Right lobe of liver (tissue), 6 donors: ENCODE data around the gene GSTA2. TPM values are rescaled to one million over a fixed set of nuclear protein-coding genes. Genes with fewer than 3 reads are reported as not detected.
"Not testable (repeated sequence)": the region's sequence is repeated elsewhere in the genome, so short reads cannot be mapped to it uniquely, and the experiment has no call there.

Experiments used
- ATAC-seq, 4 donors: fragments of 200-7000 bp; cut with Tn5 transposase; one replicate each; pipeline ENCODE4 v1.9.1; 2020; ENCODE audit warnings: mild to moderate bottlenecking in 4 of 4, moderate library complexity in 4 of 4
- DNase-seq, 3 donors: peaks; one replicate each; pipeline ENCODE4 v3.0.0-alpha.2; 2020
- H3K27ac ChIP-seq, 3 donors: fragments of 200-600 bp; one replicate each; pipeline ENCODE4 v1.8.0; 2022
- H3K27me3 ChIP-seq, 2 donors: fragments of 200-600 bp; one replicate each; pipeline ENCODE4 v1.8.0; 2022
- H3K36me3 ChIP-seq, 4 donors: fragments of 200-600 bp; sonication (generic) in 1 of 4; one replicate each; pipeline versions ENCODE4 v1.5.1 to v1.8.0; 2017 to 2022; ENCODE audit warnings: control low read depth in 1 of 4
- H3K4me1 ChIP-seq, 4 donors: fragments of 200-600 bp; sonication (generic) in 1 of 4; one replicate each; pipeline versions ENCODE4 v1.5.1 to v1.8.0; 2017 to 2022; ENCODE audit warnings: control low read depth in 1 of 4
- H3K4me3 ChIP-seq, 3 donors: fragments of 200-600 bp; one replicate each; pipeline ENCODE4 v1.8.0; 2022
- H3K9me3 ChIP-seq, 4 donors: fragments of 200-600 bp; sonication (generic) in 1 of 4; one replicate each; pipeline versions ENCODE4 v1.5.1 to v1.8.0; 2017 to 2022; ENCODE audit warnings: control low read depth in 1 of 4
- POLR2A ChIP-seq: fragments of 450-650 bp; IDR thresholded peaks from one replicate; pipeline ENCODE4 v1.6.1; 2017; ENCODE audit warnings: antibody characterized with exemption, mild to moderate bottlenecking
- WGBS: methylation state at CpG from one replicate; pipeline ENCODE4 v1.1.6; 2018; ENCODE audit warnings: low coverage, low lambda C conversion rate; ENCODE audit not compliant: insufficient coverage; ENCODE audit errors: missing lambda C conversion rate; 5-methylcytosine and 5-hydroxymethylcytosine counted together
- intact Hi-C, 2 donors: fragments of 100-400 bp; cut with DNase I; formaldehyde crosslinking; loops; one replicate each; pipeline versions ENCODE4 v1.11.2 to v1.14.1; 2022
- total RNA-seq, 6 experiments: library from RNA; depleted of rRNA in 2 of 6; stranded (reverse); fragments of >200 nt in 2 of 6; fragmentation: NEBNext Ultra II Directional in 3 of 6; extraction: Animal tissue kit (Norgen Biotek cat#: 25700) in 3 of 6; gene quantifications; one replicate each; pipeline versions ENCODE4 v1.1.0 to v1.2.4, GENCODE V29; 2016 to 2023
- TF ChIP-seq, protein P1 (sequence below), 4 donors: fragments of 200-600 bp in 3 of 4; fragments of 450-650 bp in 1 of 4; IDR thresholded peaks; one replicate each; pipeline versions ENCODE4 v1.5.1 to v1.8.0; 2016 to 2022; ENCODE audit warnings: antibody characterized with exemption in 4 of 4, mild to moderate bottlenecking in 2 of 4
- donor health status: DM: no; HTN: yes; CAD: no.
- donor health status: DM: no; HTN: no; CAD: no.
- donor health status: DM: no; HTN: no; CAD: no.
- donor health status: DM: no; HTN: yes; CAD: no.
- donor health status: DM: no; HTN: yes; CAD: no.

Gene GSTA2
- total RNA-seq, 6 experiments from 2014 or later = 7.6 to 177 (median 54.4) TPM

DNA sequence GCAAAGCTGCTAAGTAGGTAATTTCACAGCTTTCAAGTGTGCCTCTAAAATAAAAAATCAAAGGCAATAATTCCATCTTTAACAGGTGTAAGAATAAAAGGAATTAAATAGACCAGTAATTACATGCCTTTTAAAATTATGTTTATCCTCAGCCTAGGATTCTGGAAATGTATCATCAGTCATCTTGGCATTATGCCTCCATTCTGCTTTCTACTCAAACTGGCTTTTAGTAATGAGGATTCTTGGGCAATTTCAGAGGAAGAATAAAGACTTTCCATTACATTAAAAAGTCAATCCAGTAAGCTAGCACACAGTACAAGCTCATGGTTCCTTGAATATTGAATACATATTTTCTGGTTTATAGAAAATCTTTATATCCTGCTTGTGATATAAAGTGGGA lies 44.7 kb downstream of the GSTA2 start:
- Histone ChIP-seq H3K27me3 (no peaks in the 10 kb centered on the region), H3K9me3 (no peaks in the 10 kb centered on the region), H3K36me3 (no peaks in the 10 kb centered on the region), H3K4me1 (peaks cover 0 to 11% (median 4%) of the 10 kb centered on the region in 4 donors), H3K27ac (no peak overlapping the region), H3K4me3 (no peak overlapping the region)
- intact Hi-C loops = no loop called here
- TF ChIP-seq POLR2A = no peak
- TF ChIP-seq, protein P1, sequence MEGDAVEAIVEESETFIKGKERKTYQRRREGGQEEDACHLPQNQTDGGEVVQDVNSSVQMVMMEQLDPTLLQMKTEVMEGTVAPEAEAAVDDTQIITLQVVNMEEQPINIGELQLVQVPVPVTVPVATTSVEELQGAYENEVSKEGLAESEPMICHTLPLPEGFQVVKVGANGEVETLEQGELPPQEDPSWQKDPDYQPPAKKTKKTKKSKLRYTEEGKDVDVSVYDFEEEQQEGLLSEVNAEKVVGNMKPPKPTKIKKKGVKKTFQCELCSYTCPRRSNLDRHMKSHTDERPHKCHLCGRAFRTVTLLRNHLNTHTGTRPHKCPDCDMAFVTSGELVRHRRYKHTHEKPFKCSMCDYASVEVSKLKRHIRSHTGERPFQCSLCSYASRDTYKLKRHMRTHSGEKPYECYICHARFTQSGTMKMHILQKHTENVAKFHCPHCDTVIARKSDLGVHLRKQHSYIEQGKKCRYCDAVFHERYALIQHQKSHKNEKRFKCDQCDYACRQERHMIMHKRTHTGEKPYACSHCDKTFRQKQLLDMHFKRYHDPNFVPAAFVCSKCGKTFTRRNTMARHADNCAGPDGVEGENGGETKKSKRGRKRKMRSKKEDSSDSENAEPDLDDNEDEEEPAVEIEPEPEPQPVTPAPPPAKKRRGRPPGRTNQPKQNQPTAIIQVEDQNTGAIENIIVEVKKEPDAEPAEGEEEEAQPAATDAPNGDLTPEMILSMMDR (IDR thresholded peaks at IDR 0.05) = no peak
- DNase-seq (no peak), ATAC-seq (no peak)

DNA sequence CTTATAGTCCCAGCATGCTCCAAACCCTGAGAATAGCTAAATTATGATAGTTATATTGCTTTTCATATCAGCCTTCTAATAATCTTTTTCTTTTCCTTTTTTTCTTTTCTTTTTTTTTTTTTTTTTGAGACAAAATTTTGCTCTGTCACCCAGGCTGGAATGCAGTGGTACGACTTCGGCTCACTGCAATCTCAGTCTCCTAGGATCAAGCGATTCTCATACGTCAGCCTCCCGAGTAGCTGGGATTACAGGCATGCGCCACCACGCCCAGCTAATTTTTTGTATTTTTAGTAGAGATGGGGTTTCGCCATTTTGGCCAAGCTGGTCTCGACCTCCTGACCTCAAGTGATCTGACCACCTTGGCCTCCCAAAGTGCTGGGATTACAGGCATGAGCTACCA lies 48.5 kb downstream of the GSTA2 start:
- H3K4me3 ChIP-seq, H3K36me3 ChIP-seq, H3K9me3 ChIP-seq, DNase-seq, intact Hi-C loops, H3K27me3 ChIP-seq, ATAC-seq, H3K4me1 ChIP-seq, H3K27ac ChIP-seq: not testable (repeated sequence)
- 85% methylated on average over 8 of the region's 9 CpGs for WGBS

DNA sequence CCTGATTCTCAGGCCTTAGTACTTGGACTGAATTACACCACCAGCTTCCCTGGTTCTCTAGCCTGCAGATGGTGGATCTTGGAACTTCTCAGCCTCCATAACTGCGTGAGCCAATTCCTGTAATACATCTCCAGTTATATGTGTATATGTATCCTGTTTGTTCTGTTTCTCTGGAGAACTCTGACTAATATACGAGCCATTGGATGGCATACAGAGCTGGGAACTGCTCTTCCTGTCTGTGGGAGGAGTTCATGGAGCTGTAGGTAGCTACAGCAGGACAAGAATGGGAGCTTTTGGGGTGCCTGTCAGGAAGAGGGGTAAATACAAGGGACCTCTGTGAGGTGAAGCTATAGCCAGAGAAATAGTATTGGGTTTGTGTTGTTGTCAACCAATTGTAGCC lies 51.1 kb downstream of the GSTA2 start:
- no peaks in the 10 kb centered on the region for H3K27me3 ChIP-seq
- H3K4me1 ChIP-seq = peaks cover 0 to 5% (median 0%) of the 10 kb centered on the region in 4 donors
- intact Hi-C loops = no loop called here
- TF ChIP-seq, protein P1 (IDR thresholded peaks at IDR 0.05) = no peak
- TF ChIP-seq POLR2A = no peak
- no peak overlapping the region for H3K4me3 ChIP-seq
- H3K36me3 ChIP-seq = no peaks in the 10 kb centered on the region
- WGBS = 67% methylated on average over 1 of the region's 2 CpGs
- no peaks in the 10 kb centered on the region for H3K9me3 ChIP-seq
- DNase-seq (no peak), ATAC-seq (no peak)
- H3K27ac ChIP-seq = no peak overlapping the region

DNA sequence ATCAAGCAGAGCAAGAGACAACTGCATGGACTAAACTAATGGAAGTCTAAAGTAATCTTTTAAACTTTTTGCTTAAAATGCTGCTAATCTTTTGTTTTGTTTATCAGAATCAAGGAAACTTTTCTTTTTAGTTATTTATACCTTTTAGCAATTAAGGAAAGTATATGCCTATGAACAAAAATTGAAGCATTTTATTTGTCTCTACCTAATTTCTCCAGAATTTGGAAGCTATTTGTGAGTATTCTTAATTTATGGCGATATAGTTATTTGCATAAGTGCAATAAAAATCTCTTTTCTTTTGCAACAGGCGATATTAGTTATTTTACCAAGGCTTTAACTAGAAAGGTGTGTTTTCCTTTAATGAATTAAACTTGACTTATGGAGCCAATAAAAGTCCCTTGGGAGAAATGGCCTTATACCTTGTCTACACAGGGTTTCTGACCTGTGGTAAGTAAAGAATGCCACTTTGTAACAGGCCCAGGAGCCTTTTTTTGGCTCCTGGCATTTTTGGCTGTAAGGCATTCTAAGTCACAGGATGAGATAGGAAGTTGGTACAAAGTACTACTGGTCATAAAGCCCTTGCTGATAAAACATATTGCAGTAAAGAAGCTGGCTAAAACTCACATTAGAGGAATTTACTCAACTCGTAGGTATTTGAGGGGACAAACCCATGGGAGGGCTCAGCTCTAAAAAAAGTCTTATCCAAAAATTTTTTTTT lies 55.2 kb downstream of the GSTA2 start:
- peak in 1 of 3 donors; percentile 58 for DNase-seq
- ATAC-seq = peak; percentile 65 to 95 (median 79)
- TF ChIP-seq, protein P1 (IDR thresholded peaks at IDR 0.05) = no peak
- TF ChIP-seq POLR2A = no peak
- Histone ChIP-seq H3K27ac (peak overlapping the region in 1 of 3 donors; percentile 42), H3K9me3 (no peaks in the 10 kb centered on the region), H3K4me3 (no peak overlapping the region), H3K36me3 (no peaks in the 10 kb centered on the region), H3K27me3 (no peaks in the 10 kb centered on the region), H3K4me1 (peaks cover 0 to 5% (median 0%) of the 10 kb centered on the region in 4 donors)
- intact Hi-C loops = no loop called here
- WGBS = 52% methylated on average over 3 of the region's 3 CpGs

DNA sequence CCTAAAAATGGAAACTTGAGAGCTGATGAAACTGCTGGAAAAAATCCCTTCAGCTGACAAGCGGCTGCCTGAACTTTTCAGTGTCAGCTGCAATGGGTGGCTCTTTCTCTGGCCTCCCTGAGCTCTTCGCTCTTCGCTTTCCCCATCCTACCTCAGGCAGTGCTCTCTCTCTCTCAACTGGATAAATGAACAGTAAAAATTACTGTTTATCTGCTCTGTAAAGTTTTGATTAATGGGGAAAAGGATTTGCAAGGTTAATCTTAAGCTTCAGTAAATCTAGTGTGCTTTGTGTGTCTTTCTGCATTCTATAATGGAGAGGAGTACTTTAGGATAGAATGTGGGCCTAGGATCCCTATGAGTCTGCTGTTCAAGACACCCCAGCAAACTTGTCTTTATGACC lies 57.3 kb downstream of the GSTA2 start:
- Histone ChIP-seq H3K36me3 (no peaks in the 10 kb centered on the region), H3K27ac (no peak overlapping the region), H3K4me3 (no peak overlapping the region), H3K27me3 (no peaks in the 10 kb centered on the region), H3K9me3 (no peaks in the 10 kb centered on the region), H3K4me1 (peaks cover 0 to 5% (median 0%) of the 10 kb centered on the region in 4 donors)
- TF ChIP-seq, protein P1 (IDR thresholded peaks at IDR 0.05) = no peak
- TF ChIP-seq POLR2A = no peak
- no peak for ATAC-seq
- no peak for DNase-seq
- WGBS = 100% methylated on average over 3 of the region's 3 CpGs
- intact Hi-C loops = no loop called here

DNA sequence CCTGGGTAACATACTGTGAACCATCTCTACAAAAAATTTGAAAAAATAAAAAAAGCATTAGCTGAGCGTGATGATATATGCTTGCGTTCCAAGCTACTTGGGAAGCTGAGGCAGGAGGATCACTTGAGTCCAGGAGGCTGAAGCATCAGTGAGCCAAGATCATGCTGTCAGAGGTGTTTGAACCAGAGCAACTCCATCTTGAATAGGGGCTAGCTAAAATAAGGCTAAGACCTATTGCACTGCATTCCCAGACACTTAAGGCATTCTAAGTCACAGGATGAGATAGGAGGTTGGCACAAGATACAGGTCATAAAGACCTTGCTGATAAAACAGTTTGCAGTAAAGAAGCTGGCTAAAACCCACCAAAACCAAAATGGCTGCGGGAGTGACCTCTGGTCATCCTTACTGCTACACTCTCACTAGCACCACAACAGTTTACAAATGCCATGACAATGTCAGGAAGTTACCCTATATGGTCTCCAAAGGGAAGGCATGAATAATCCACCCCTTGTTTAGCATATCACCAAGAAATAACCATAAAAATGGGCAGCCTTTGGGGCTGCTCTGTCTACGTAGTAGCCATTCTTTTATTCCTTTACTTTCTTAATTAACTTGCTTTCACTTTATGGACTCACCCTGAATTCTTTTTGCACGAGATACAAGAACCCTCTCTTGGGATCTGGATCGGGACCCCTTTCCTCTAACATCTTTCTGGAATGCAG lies 58.3 kb downstream of the GSTA2 start:
- H3K4me3 ChIP-seq, H3K4me1 ChIP-seq, ATAC-seq, H3K27me3 ChIP-seq, DNase-seq, H3K36me3 ChIP-seq, H3K27ac ChIP-seq, intact Hi-C loops, H3K9me3 ChIP-seq: not testable (repeated sequence)
- WGBS = 89% methylated on average over 6 of the region's 6 CpGs
